SK-N-SH treated with all-trans-retinoic acid at 6 μM for 48 hours (cell line): Measurements from ENCODE around the gene MUS81.

ENCODE experiments used
- ATAC-seq: fragments of 200-7000 bp; cut with Tn5 transposase; 3 replicates; pipeline ENCODE4 v1.9.1; 2020; ENCODE audit warnings: mild to moderate bottlenecking, moderate library complexity
- ARNTL ChIP-seq: fragments of 450-650 bp; formaldehyde crosslinking; IDR thresholded peaks from 2 replicates; pipeline ENCODE4 v1.5.0; 2020; ENCODE audit warnings: low read depth, mild to moderate bottlenecking, moderate library complexity, borderline replicate concordance
- BACH2 ChIP-seq: fragments of 250-450 bp; sonication (Bioruptor Pico); IDR thresholded peaks from 2 replicates; pipeline ENCODE4 v1.9.0; 2021; ENCODE audit warnings: mild to moderate bottlenecking, borderline replicate concordance
- CSDC2 ChIP-seq: fragments of 250-450 bp; sonication (Bioruptor Pico); IDR thresholded peaks from 2 replicates; pipeline ENCODE4 v1.5.0; 2020; ENCODE audit warnings: mild to moderate bottlenecking, moderate library complexity
- ESRRG ChIP-seq: fragments of 250-450 bp; sonication (Bioruptor Pico); IDR thresholded peaks from 2 replicates; pipeline ENCODE4 v1.6.1; 2021; ENCODE audit warnings: mild to moderate bottlenecking
- GLIS3 ChIP-seq: fragments of 250-450 bp; sonication (Bioruptor Pico); IDR thresholded peaks from 2 replicates; pipeline ENCODE4 v1.5.0; 2020; ENCODE audit warnings: mild to moderate bottlenecking, moderate library complexity
- ISL1 ChIP-seq: fragments of 250-450 bp; sonication (Bioruptor Pico); IDR thresholded peaks from 2 replicates; pipeline ENCODE4 v2.1.2; 2022; ENCODE audit warnings: mild to moderate bottlenecking, moderate library complexity
- PPARA ChIP-seq: fragments of 250-450 bp; sonication (Bioruptor Pico); IDR thresholded peaks from 2 replicates; pipeline ENCODE4 v1.5.0; 2020; ENCODE audit warnings: mild to moderate bottlenecking, borderline replicate concordance
- SNAI2 ChIP-seq: fragments of 250-450 bp; sonication (Bioruptor Pico); IDR thresholded peaks from 2 replicates; pipeline ENCODE4 v1.5.0; 2020; ENCODE audit warnings: mild to moderate bottlenecking, moderate library complexity
- ZC3H10 ChIP-seq: fragments of 250-450 bp; sonication (Bioruptor Pico); IDR thresholded peaks from 2 replicates; pipeline ENCODE4 v1.5.1; 2021; ENCODE audit warnings: mild to moderate bottlenecking, moderate library complexity
- ZFP3 ChIP-seq: fragments of 250-450 bp; sonication (Bioruptor Pico); IDR thresholded peaks from 2 replicates; pipeline ENCODE4 v1.5.0; 2020; ENCODE audit warnings: mild to moderate bottlenecking, moderate library complexity
- ZFP30 ChIP-seq: fragments of 450-650 bp; formaldehyde crosslinking; IDR thresholded peaks from 2 replicates; pipeline ENCODE4 v1.5.0; 2022; ENCODE audit warnings: mild to moderate bottlenecking, moderate library complexity
- ZNF565 ChIP-seq: fragments of 450-650 bp; formaldehyde crosslinking; conservative IDR thresholded peaks from 2 replicates; pipeline ENCODE4 v1.5.0; 2020; ENCODE audit warnings: low read depth, mild to moderate bottlenecking, moderate library complexity
- ZNF70 ChIP-seq: fragments of 450-650 bp; formaldehyde crosslinking; IDR thresholded peaks from 2 replicates; pipeline ENCODE4 v1.5.0; 2020; ENCODE audit warnings: mild to moderate bottlenecking, moderate library complexity
- ZNF8 ChIP-seq: fragments of 450-650 bp; formaldehyde crosslinking; IDR thresholded peaks from 2 replicates; pipeline ENCODE4 v1.5.0; 2020; ENCODE audit warnings: mild to moderate bottlenecking, moderate library complexity
- TF ChIP-seq, protein P1 (sequence below): fragments of 250-450 bp; sonication (Bioruptor Pico); IDR thresholded peaks from 2 replicates; pipeline ENCODE4 v1.5.0; 2020; ENCODE audit warnings: mild to moderate bottlenecking, moderate library complexity
- TF ChIP-seq, protein P2 (sequence below): fragments of 250-450 bp; sonication (Bioruptor Pico); IDR thresholded peaks from 2 replicates; pipeline ENCODE4 v1.5.1; 2020; ENCODE audit warnings: low read depth, mild to moderate bottlenecking, moderate library complexity
- TF ChIP-seq, protein P3 (sequence below): fragments of 250-450 bp; sonication (Bioruptor Pico); IDR thresholded peaks from 2 replicates; pipeline ENCODE4 v1.8.0; 2020; ENCODE audit warnings: mild to moderate bottlenecking, moderate library complexity, borderline replicate concordance
- TF ChIP-seq, protein P4 (sequence below): fragments of 250-450 bp; sonication (Bioruptor Pico); IDR thresholded peaks from 2 replicates; pipeline ENCODE4 v1.5.1; 2021; ENCODE audit warnings: mild to moderate bottlenecking, moderate library complexity
- TF ChIP-seq, protein P5 (sequence below): fragments of 250-450 bp; sonication (Bioruptor Pico); IDR thresholded peaks from 2 replicates; pipeline ENCODE4 v1.8.0; 2021; ENCODE audit warnings: low read depth, mild to moderate bottlenecking, moderate library complexity, borderline replicate concordance

The MUS81 gene

DNA sequence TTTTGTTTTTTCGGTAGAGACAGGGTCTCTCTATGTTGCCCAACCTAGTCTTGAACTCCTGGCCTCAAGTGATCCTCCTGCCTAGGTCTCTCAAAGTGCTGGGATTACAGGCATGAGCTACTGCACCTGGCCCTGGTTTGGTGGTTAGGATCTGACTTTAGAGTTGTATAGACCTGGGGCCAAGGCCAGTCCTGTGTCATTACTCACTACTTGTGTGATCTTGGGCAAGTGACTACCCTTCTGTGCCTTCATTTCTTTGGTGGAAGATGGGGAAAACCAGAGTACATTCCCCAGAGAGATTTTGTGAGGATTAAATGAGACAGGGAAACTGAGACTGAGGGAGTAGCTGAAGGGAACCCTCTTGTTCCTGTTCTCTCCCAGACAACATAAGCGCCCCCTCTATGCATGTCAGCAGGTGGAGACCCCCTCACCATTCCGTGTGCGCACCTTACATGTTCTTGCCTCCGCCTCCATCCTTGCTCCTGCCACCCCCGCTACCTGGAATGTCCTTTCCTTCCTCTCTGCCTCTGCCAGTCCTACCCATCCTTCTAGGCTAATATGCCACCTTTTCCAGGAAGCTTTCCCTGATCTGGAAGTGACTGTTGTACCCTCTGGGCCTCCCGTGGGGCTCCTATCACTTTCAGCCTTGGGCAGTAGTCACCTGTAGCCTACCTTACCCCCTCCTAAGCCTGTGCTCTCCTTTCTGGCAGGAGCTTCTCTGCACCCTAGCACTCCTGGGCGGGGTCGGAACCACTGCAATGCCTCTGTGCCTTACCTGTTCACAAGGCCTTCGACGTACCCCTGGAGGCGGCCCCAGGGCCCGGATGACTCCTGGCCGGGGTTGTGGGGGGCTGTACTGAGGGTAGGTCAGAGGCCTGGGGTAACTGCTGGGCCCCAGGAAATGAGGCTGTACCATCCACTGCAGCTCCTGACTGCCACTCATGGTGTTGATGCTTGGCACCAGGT lies 36.1 kb downstream of the MUS81 start:
- TF ChIP-seq ZC3H10 (CRISPR knock-in tag) (no peak), ZNF565 (CRISPR knock-in tag) (no peak), ZFP3 (CRISPR knock-in tag) (no peak), SNAI2 (CRISPR knock-in tag) (no peak), ISL1 (CRISPR knock-in tag) (no peak), ZNF70 (CRISPR knock-in tag) (no peak), ZFP30 (CRISPR knock-in tag) (no peak), ZNF8 (CRISPR knock-in tag) (no peak), GLIS3 (CRISPR knock-in tag) (no peak), CSDC2 (CRISPR knock-in tag) (no peak), BACH2 (CRISPR knock-in tag) (no peak), PPARA (CRISPR knock-in tag) (no peak), ESRRG (CRISPR knock-in tag) (no peak)
- TF ChIP-seq, protein P1, sequence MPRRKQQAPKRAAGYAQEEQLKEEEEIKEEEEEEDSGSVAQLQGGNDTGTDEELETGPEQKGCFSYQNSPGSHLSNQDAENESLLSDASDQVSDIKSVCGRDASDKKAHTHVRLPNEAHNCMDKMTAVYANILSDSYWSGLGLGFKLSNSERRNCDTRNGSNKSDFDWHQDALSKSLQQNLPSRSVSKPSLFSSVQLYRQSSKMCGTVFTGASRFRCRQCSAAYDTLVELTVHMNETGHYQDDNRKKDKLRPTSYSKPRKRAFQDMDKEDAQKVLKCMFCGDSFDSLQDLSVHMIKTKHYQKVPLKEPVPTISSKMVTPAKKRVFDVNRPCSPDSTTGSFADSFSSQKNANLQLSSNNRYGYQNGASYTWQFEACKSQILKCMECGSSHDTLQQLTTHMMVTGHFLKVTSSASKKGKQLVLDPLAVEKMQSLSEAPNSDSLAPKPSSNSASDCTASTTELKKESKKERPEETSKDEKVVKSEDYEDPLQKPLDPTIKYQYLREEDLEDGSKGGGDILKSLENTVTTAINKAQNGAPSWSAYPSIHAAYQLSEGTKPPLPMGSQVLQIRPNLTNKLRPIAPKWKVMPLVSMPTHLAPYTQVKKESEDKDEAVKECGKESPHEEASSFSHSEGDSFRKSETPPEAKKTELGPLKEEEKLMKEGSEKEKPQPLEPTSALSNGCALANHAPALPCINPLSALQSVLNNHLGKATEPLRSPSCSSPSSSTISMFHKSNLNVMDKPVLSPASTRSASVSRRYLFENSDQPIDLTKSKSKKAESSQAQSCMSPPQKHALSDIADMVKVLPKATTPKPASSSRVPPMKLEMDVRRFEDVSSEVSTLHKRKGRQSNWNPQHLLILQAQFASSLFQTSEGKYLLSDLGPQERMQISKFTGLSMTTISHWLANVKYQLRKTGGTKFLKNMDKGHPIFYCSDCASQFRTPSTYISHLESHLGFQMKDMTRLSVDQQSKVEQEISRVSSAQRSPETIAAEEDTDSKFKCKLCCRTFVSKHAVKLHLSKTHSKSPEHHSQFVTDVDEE (CRISPR knock-in tag): no peak
- TF ChIP-seq, protein P2, sequence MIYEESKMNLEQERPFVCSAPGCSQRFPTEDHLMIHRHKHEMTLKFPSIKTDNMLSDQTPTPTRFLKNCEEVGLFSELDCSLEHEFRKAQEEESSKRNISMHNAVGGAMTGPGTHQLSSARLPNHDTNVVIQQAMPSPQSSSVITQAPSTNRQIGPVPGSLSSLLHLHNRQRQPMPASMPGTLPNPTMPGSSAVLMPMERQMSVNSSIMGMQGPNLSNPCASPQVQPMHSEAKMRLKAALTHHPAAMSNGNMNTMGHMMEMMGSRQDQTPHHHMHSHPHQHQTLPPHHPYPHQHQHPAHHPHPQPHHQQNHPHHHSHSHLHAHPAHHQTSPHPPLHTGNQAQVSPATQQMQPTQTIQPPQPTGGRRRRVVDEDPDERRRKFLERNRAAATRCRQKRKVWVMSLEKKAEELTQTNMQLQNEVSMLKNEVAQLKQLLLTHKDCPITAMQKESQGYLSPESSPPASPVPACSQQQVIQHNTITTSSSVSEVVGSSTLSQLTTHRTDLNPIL (CRISPR knock-in tag): no peak
- TF ChIP-seq, protein P3, sequence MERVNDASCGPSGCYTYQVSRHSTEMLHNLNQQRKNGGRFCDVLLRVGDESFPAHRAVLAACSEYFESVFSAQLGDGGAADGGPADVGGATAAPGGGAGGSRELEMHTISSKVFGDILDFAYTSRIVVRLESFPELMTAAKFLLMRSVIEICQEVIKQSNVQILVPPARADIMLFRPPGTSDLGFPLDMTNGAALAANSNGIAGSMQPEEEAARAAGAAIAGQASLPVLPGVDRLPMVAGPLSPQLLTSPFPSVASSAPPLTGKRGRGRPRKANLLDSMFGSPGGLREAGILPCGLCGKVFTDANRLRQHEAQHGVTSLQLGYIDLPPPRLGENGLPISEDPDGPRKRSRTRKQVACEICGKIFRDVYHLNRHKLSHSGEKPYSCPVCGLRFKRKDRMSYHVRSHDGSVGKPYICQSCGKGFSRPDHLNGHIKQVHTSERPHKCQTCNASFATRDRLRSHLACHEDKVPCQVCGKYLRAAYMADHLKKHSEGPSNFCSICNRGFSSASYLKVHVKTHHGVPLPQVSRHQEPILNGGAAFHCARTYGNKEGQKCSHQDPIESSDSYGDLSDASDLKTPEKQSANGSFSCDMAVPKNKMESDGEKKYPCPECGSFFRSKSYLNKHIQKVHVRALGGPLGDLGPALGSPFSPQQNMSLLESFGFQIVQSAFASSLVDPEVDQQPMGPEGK (CRISPR knock-in tag): no peak
- TF ChIP-seq, protein P4, sequence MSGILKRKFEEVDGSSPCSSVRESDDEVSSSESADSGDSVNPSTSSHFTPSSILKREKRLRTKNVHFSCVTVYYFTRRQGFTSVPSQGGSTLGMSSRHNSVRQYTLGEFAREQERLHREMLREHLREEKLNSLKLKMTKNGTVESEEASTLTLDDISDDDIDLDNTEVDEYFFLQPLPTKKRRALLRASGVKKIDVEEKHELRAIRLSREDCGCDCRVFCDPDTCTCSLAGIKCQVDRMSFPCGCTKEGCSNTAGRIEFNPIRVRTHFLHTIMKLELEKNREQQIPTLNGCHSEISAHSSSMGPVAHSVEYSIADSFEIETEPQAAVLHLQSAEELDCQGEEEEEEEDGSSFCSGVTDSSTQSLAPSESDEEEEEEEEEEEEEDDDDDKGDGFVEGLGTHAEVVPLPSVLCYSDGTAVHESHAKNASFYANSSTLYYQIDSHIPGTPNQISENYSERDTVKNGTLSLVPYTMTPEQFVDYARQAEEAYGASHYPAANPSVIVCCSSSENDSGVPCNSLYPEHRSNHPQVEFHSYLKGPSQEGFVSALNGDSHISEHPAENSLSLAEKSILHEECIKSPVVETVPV (CRISPR knock-in tag): no peak
- TF ChIP-seq, protein P5, sequence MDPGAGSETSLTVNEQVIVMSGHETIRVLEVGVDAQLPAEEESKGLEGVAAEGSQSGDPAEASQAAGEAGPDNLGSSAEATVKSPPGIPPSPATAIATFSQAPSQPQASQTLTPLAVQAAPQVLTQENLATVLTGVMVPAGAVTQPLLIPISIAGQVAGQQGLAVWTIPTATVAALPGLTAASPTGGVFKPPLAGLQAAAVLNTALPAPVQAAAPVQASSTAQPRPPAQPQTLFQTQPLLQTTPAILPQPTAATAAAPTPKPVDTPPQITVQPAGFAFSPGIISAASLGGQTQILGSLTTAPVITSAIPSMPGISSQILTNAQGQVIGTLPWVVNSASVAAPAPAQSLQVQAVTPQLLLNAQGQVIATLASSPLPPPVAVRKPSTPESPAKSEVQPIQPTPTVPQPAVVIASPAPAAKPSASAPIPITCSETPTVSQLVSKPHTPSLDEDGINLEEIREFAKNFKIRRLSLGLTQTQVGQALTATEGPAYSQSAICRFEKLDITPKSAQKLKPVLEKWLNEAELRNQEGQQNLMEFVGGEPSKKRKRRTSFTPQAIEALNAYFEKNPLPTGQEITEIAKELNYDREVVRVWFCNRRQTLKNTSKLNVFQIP (CRISPR knock-in tag): no peak
- no peak for ATAC-seq

DNA sequence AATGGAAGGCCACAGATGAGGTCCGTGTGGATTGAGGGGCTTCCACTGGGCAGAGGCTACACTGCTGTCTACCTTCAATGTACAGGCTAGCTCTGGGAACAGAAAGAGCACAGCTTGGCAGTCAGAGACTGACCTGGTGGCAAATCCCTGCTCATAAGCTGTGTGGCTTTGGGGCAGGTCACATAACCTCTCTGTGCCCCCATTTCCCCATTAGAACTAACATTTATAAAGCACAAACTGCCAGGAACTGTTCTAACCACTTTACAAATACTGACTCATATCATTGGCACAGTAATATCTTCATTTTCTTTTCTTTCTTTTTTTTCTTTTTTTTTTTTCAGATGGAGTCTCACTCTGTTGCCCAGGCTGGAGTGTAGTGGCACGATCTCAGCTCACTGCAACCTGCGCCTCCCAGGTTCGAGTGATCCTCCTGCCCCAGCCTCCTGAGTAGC lies 36.8 kb downstream of the MUS81 start:
- ATAC-seq: no peak
- no peak for TF ChIP-seq ARNTL
- TF ChIP-seq, protein P1 (CRISPR knock-in tag): no peak
- TF ChIP-seq, protein P3 (CRISPR knock-in tag): no peak
- TF ChIP-seq, protein P2 (CRISPR knock-in tag): no peak
- no peak for TF ChIP-seq ZNF8 (CRISPR knock-in tag)
- no peak for TF ChIP-seq CSDC2 (CRISPR knock-in tag)
- TF ChIP-seq ISL1 (CRISPR knock-in tag): no peak
- TF ChIP-seq ESRRG (CRISPR knock-in tag): no peak
- TF ChIP-seq ZFP30 (CRISPR knock-in tag): no peak
